HUES6 (cell line): Measurements from ENCODE around the gene ANXA8.

Source experiments
- H3K27ac ChIP-seq: 2 replicates; pipeline ENCODE4 v1.7.0; 2013; ENCODE audit warnings: low read depth, mild to moderate bottlenecking, low read length, inconsistent platforms
- H3K27me3 ChIP-seq: 2 replicates; pipeline ENCODE4 v1.6.1; 2013; ENCODE audit warnings: low read length; ENCODE audit not compliant: control insufficient read depth, insufficient read depth
- H3K36me3 ChIP-seq: 2 replicates; pipeline ENCODE4 v1.6.1; 2013; ENCODE audit warnings: low read length; ENCODE audit not compliant: control insufficient read depth, insufficient read depth
- H3K4me1 ChIP-seq: 2 replicates; pipeline ENCODE4 v1.6.1; 2013; ENCODE audit warnings: low read length; ENCODE audit not compliant: control insufficient read depth, insufficient read depth
- H3K4me3 ChIP-seq: 2 replicates; pipeline ENCODE4 v1.5.1; 2013; ENCODE audit warnings: low read depth, low read length
- H3K9ac ChIP-seq: one replicate; pipeline ENCODE4 v1.6.1; 2013; ENCODE audit warnings: mild to moderate bottlenecking, low read length
- H3K9me3 ChIP-seq: 2 replicates; pipeline ENCODE4 v1.6.1; 2013; ENCODE audit warnings: low read depth, low read length; ENCODE audit not compliant: control insufficient read depth, insufficient read depth

The ANXA8 gene

GRCh38 chr10:47443145-47443544 lies 40.8 kb downstream of the ANXA8 start:
- no peak overlapping the region for H3K9ac ChIP-seq
- H3K4me3 ChIP-seq = no peak overlapping the region
- H3K9me3 ChIP-seq = peaks cover 5% of the 10 kb centered on the region
- no peaks in the 10 kb centered on the region for H3K27me3 ChIP-seq
- H3K36me3 ChIP-seq = no peaks in the 10 kb centered on the region
- no peaks in the 10 kb centered on the region; the same call in 1 of the 2 replicates for H3K4me1 ChIP-seq
- no peak overlapping the region for H3K27ac ChIP-seq

GRCh38 chr10:47442351-47442750 lies 41.6 kb downstream of the ANXA8 start:
- Histone ChIP-seq H3K27me3 (no peaks in the 10 kb centered on the region), H3K4me3 (no peak overlapping the region), H3K36me3 (no peaks in the 10 kb centered on the region), H3K9ac (no peak overlapping the region), H3K27ac (no peak overlapping the region), H3K9me3 (peaks cover 5% of the 10 kb centered on the region), H3K4me1 (no peaks in the 10 kb centered on the region)

- H3K27ac ChIP-seq = no peak overlapping the region
- no peaks in the 10 kb centered on the region for H3K27me3 ChIP-seq
- H3K9me3 ChIP-seq = peaks cover 5% of the 10 kb centered on the region
- H3K4me1 ChIP-seq = no peaks in the 10 kb centered on the region
- H3K36me3 ChIP-seq = no peaks in the 10 kb centered on the region
- no peak overlapping the region for H3K4me3 ChIP-seq
- H3K9ac ChIP-seq = no peak overlapping the region
Measured at GRCh38 chr10:47441938-47442337, 42.0 kb downstream of the ANXA8 start.

- Histone ChIP-seq H3K36me3 (no peaks in the 10 kb centered on the region), H3K4me3 (no peak overlapping the region), H3K27ac (no peak overlapping the region), H3K27me3 (no peaks in the 10 kb centered on the region), H3K9me3 (no peaks in the 10 kb centered on the region; the same call in 1 of the 2 replicates), H3K4me1 (no peaks in the 10 kb centered on the region), H3K9ac (no peak overlapping the region)
Measured at GRCh38 chr10:47440207-47440606, 43.7 kb downstream of the ANXA8 start.

- no peaks in the 10 kb centered on the region for H3K36me3 ChIP-seq
- H3K27me3 ChIP-seq = no peaks in the 10 kb centered on the region
- no peak overlapping the region for H3K4me3 ChIP-seq
- H3K27ac ChIP-seq = no peak overlapping the region
- H3K4me1 ChIP-seq = no peaks in the 10 kb centered on the region
- H3K9me3 ChIP-seq = no peaks in the 10 kb centered on the region
- H3K9ac ChIP-seq = no peak overlapping the region
Measured at GRCh38 chr10:47438857-47439474, 44.9 kb downstream of the ANXA8 start.

- Histone ChIP-seq H3K27me3 (no peaks in the 10 kb centered on the region), H3K27ac (no peak overlapping the region), H3K9ac (no peak overlapping the region), H3K4me3 (no peak overlapping the region), H3K36me3 (no peaks in the 10 kb centered on the region), H3K4me1 (no peaks in the 10 kb centered on the region), H3K9me3 (no peaks in the 10 kb centered on the region)
Measured at GRCh38 chr10:47435081-47435480, 48.8 kb downstream of the ANXA8 start.

GRCh38 chr10:47425813-47426419 lies 58.0 kb downstream of the ANXA8 start:
- H3K9me3 ChIP-seq = no peaks in the 10 kb centered on the region
- no peak overlapping the region for H3K4me3 ChIP-seq

GRCh38 chr10:47424231-47424630 lies 59.7 kb downstream of the ANXA8 start:
- H3K27me3 ChIP-seq = no peaks in the 10 kb centered on the region
- no peak overlapping the region for H3K9ac ChIP-seq
- no peak overlapping the region for H3K27ac ChIP-seq
- H3K9me3 ChIP-seq = no peaks in the 10 kb centered on the region
- H3K36me3 ChIP-seq = no peaks in the 10 kb centered on the region
- peaks cover 10% of the 10 kb centered on the region; the same call in 1 of the 2 replicates for H3K4me1 ChIP-seq
- H3K4me3 ChIP-seq = no peak overlapping the region

More at GRCh38 chr10:47425813-47426419, 58.0 kb downstream of the ANXA8 start:
- Histone ChIP-seq H3K36me3 (no peaks in the 10 kb centered on the region), H3K4me1 (peaks cover 3% of the 10 kb centered on the region; the same call in 1 of the 2 replicates), H3K27me3 (no peaks in the 10 kb centered on the region), H3K9ac (no peak overlapping the region), H3K27ac (no peak overlapping the region)

- H3K9ac ChIP-seq = no peak overlapping the region
- no peaks in the 10 kb centered on the region for H3K9me3 ChIP-seq
- no peak overlapping the region for H3K4me3 ChIP-seq
- H3K4me1 ChIP-seq = peaks cover 14% of the 10 kb centered on the region; the same call in 1 of the 2 replicates
- H3K36me3 ChIP-seq = no peaks in the 10 kb centered on the region
- no peak overlapping the region for H3K27ac ChIP-seq
- H3K27me3 ChIP-seq = no peaks in the 10 kb centered on the region
Measured at GRCh38 chr10:47423476-47423875, 60.4 kb downstream of the ANXA8 start.

GRCh38 chr10:47421057-47421952 lies 62.6 kb downstream of the ANXA8 start:
- Histone ChIP-seq H3K4me3 (no peak overlapping the region), H3K36me3 (no peaks in the 10 kb centered on the region), H3K9ac (no peak overlapping the region), H3K27me3 (no peaks in the 10 kb centered on the region), H3K27ac (no peak overlapping the region), H3K4me1 (peaks cover 14% of the 10 kb centered on the region; the same call in 1 of the 2 replicates), H3K9me3 (no peaks in the 10 kb centered on the region)
